Measurements from ENCODE around the gene KLHL12.

Gene KLHL12

GRCh38 chr1:202954057-202954745, 27.2 kb upstream of the KLHL12 start:
- intact Hi-C loops (cut with DNase I; ENCODE audit: low total_unique reads) = no loop called here
- Histone ChIP-seq H3K9me3 (no peaks in the 10 kb centered on the region), H3K4me1 (peaks cover 0 to 60% (median 37%) of the 10 kb centered on the region in 4 donors), H3K27ac (no peak overlapping the region), H3K36me3 (peaks cover 15 to 39% (median 20%) of the 10 kb centered on the region in 3 donors), H3K27me3 (no peaks in the 10 kb centered on the region), H3K4me3 (no peak overlapping the region)
- DNase-seq = no peak
- TF ChIP-seq CTCF (IDR thresholded peaks at IDR 0.05) = no peak

GRCh38 chr1:202953392-202953791, 26.4 kb upstream of the KLHL12 start:
- TF ChIP-seq CTCF (IDR thresholded peaks at IDR 0.05) = no peak
- Histone ChIP-seq H3K4me1 (peaks cover 0 to 55% (median 33%) of the 10 kb centered on the region in 4 donors), H3K9me3 (no peaks in the 10 kb centered on the region), H3K36me3 (peaks cover 15 to 47% (median 28%) of the 10 kb centered on the region in 3 donors), H3K27ac (no peak overlapping the region), H3K4me3 (no peak overlapping the region), H3K27me3 (no peaks in the 10 kb centered on the region)
- intact Hi-C loops (cut with DNase I; ENCODE audit: low total_unique reads) = no loop called here
- no peak for DNase-seq

- Histone ChIP-seq H3K9me3 (no peaks in the 10 kb centered on the region), H3K4me3 (no peak overlapping the region), H3K27ac (peak overlapping the region in 1 of 2 donors; percentile 8), H3K4me1 (peaks cover 0 to 55% (median 33%) of the 10 kb centered on the region in 4 donors), H3K27me3 (no peaks in the 10 kb centered on the region), H3K36me3 (peaks cover 20 to 52% (median 34%) of the 10 kb centered on the region in 3 donors)
- TF ChIP-seq CTCF (IDR thresholded peaks at IDR 0.05) = no peak
- peak in 1 of 2 donors; percentile 75 for DNase-seq
- intact Hi-C loops (cut with DNase I; ENCODE audit: low total_unique reads) = no loop called here
Measured at GRCh38 chr1:202952818-202953217, 25.8 kb upstream of the KLHL12 start.

- no peaks in the 10 kb centered on the region for H3K9me3 ChIP-seq
- peaks cover 20 to 60% (median 41%) of the 10 kb centered on the region in 3 donors for H3K36me3 ChIP-seq
- H3K4me1 ChIP-seq = peaks cover 0 to 50% (median 28%) of the 10 kb centered on the region in 4 donors
- peak overlapping the region in 1 of 2 donors; percentile 8 for H3K27ac ChIP-seq
- intact Hi-C loops (cut with DNase I; ENCODE audit: low total_unique reads) = no loop called here
- no peaks in the 10 kb centered on the region for H3K27me3 ChIP-seq
- DNase-seq = no peak
- H3K4me3 ChIP-seq = no peak overlapping the region
- TF ChIP-seq CTCF (IDR thresholded peaks at IDR 0.05) = no peak
Measured at GRCh38 chr1:202952099-202952498, 25.1 kb upstream of the KLHL12 start.

- Histone ChIP-seq H3K4me3 (no peak overlapping the region), H3K27ac (no peak overlapping the region), H3K36me3 (peaks cover 25 to 66% (median 48%) of the 10 kb centered on the region in 3 donors), H3K9me3 (no peaks in the 10 kb centered on the region), H3K4me1 (peaks cover 0 to 43% (median 23%) of the 10 kb centered on the region in 4 donors), H3K27me3 (no peaks in the 10 kb centered on the region)
- DNase-seq = no peak
- intact Hi-C loops (cut with DNase I; ENCODE audit: low total_unique reads) = no loop called here
- TF ChIP-seq CTCF (IDR thresholded peaks at IDR 0.05) = no peak
Measured at GRCh38 chr1:202951437-202951836, 24.4 kb upstream of the KLHL12 start.
